Thyroid gland (tissue), 4 donors: ENCODE results near the gene NCOA3. TPM values are rescaled to one million over a fixed set of nuclear protein-coding genes. Genes with fewer than 3 reads are reported as not detected.
A peak's percentile ranks its signal among the peaks of the same experiment; 100 is the strongest.

Source experiments
- DNase-seq, 2 donors: peaks; one replicate each; pipeline ENCODE4 v3.0.0-alpha.2; 2019
- H3K27ac ChIP-seq, 3 donors: fragments of 200-600 bp; sonication (generic); 1 replicate in 2 of 3; 2 replicates in 1 of 3; pipeline ENCODE4 v1.5.1; 2016 to 2019; ENCODE audit warnings: mild to moderate bottlenecking in 1 of 3, moderate library complexity in 1 of 3
- H3K27me3 ChIP-seq: fragments of 200-600 bp; sonication (generic); one replicate; pipeline ENCODE4 v1.5.1; 2019
- H3K36me3 ChIP-seq, 2 donors: fragments of 200-600 bp; sonication (generic); one replicate each; pipeline ENCODE4 v1.5.1; 2016 to 2019
- H3K4me1 ChIP-seq, 2 donors: fragments of 200-600 bp; sonication (generic); one replicate each; pipeline ENCODE4 v1.5.1; 2017 to 2019
- H3K4me3 ChIP-seq, 3 donors: fragments of 200-600 bp; sonication (generic); replicated peaks in 1 of 3; 1 replicate in 2 of 3; 2 replicates in 1 of 3; pipeline ENCODE4 v1.5.1; 2016; ENCODE audit warnings: mild to moderate bottlenecking in 1 of 3
- H3K9me3 ChIP-seq: fragments of 200-600 bp; sonication (generic); one replicate; pipeline ENCODE4 v1.5.1; 2017
- CTCF ChIP-seq, 6 experiments: fragments of 200-600 bp in 3 of 6; fragments of 450-650 bp in 3 of 6; sonication (generic) in 3 of 6; IDR thresholded peaks; one replicate each; pipeline ENCODE4 v1.5.1; 2016 to 2019; ENCODE audit warnings: antibody characterized with exemption in 6 of 6, mild to moderate bottlenecking in 2 of 6, inconsistent platforms in 1 of 6, moderate library complexity in 1 of 6
- POLR2A ChIP-seq, 2 donors: fragments of 450-650 bp; IDR thresholded peaks; one replicate each; pipeline ENCODE4 v1.6.1; 2017; ENCODE audit warnings: antibody characterized with exemption in 2 of 2, mild to moderate bottlenecking in 2 of 2, moderate library complexity in 1 of 2
- WGBS, 2 donors: methylation state at CpG; one replicate each; pipeline ENCODE4 v1.1.5; 2017; 5-methylcytosine and 5-hydroxymethylcytosine counted together
- intact Hi-C: fragments of 100-400 bp; cut with DNase I; formaldehyde crosslinking; loops from one replicate; pipeline ENCODE4 v1.15.1; 2023
- total RNA-seq, 4 donors: library from RNA; depleted of rRNA; stranded (reverse); fragments of >200 nt; gene quantifications; one replicate each; pipeline ENCODE4 v1.2.3, GENCODE V29; 2016

NCOA3 gene
- total RNA-seq, 4 donors from 2014 or later, result 28.7 to 45.2 (median 36.8) TPM

- no peak for DNase-seq
- Histone ChIP-seq H3K27ac (no peak overlapping the region), H3K4me3 (no peak overlapping the region), H3K9me3 (no peaks in the 10 kb centered on the region), H3K36me3 (peaks cover 5 to 6% of the 10 kb centered on the region in 2 donors), H3K4me1 (peaks cover 0 to 8% of the 10 kb centered on the region in 2 donors), H3K27me3 (no peaks in the 10 kb centered on the region)
- TF ChIP-seq POLR2A (IDR thresholded peaks at IDR 0.05) (no peak), CTCF (IDR thresholded peaks at IDR 0.05) (no peak)
- intact Hi-C loops, result no loop called here
- WGBS, 2 donors, result 78 to 89% methylated on average over 13 to 15 of the region's 16 CpGs
Observed at GRCh38 chr20:47662483-47663353, 161.0 kb downstream of the NCOA3 start.

DNA sequence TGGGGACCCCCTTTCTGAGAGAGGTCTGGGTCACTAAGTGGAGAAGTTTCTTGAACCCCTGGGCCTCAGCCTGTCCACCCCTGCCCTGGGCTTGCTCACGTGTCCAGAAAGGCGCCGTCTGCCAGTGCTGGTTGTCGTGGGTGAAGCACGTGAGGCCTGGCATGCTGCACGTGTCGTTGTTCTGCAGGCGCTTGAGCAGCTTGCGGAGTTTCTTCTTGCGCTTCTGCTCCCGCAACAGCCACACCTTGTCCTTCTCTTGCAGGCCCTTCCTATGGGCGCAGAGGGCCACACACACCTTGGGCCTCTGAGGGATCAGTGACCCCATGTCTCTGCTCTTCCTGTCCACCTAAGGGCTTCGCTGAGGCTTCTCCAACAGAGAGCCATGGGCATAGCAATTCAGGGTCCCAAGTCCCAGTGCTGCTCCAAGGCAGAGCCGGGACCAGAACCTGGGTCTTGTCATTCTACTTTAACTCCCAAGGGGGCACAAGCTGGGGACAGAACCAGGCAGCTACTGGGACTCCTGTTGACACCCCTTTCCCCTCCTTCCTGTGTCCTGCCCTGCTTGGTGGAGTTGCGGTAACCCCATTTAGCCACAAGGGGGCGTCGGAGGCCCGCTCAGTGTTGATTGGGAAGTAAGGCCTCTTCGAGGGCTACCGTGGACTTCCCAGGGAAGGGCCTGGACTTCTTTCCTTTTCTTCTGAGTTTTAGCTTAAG lies 161.8 kb downstream of the NCOA3 start:
- H3K4me1 ChIP-seq, result peaks cover 0 to 8% of the 10 kb centered on the region in 2 donors
- no peaks in the 10 kb centered on the region for H3K27me3 ChIP-seq
- peaks cover 5 to 6% of the 10 kb centered on the region in 2 donors for H3K36me3 ChIP-seq
- WGBS, 2 donors, result 33 to 43% methylated on average over 10 to 20 of the region's 20 CpGs
- peak; percentile 68 to 80 for DNase-seq
- intact Hi-C loops, result no loop called here
- H3K9me3 ChIP-seq, result no peaks in the 10 kb centered on the region
- TF ChIP-seq CTCF (IDR thresholded peaks at IDR 0.05), result peak; percentile 81 to 98 (median 88)
- no peak for TF ChIP-seq POLR2A (IDR thresholded peaks at IDR 0.05)
- H3K4me3 ChIP-seq, result no peak overlapping the region
- H3K27ac ChIP-seq, result no peak overlapping the region

DNA sequence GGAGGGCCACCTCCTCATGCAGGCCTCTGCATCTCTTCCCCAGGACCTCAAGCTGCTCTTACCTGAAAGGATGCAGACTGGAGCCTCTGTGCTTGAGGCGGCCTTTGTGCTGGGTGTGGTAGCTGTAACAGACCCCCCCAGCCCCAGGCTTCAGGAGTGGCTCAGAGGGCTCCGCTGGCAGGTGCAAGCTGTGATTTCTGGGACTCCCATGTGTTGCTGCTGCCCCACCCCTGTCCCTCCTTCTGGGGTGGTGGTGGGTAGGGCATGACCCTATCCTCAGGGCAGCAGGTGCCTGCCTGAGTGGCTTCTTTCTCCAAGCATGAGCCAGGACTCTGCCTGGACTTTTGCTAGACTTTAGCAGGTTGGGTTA lies 162.4 kb downstream of the NCOA3 start:
- intact Hi-C loops, result no loop called here
- 100% methylated on average over 1 of the region's 2 CpGs for WGBS, 2 donors
- peaks cover 4 to 5% of the 10 kb centered on the region in 2 donors for H3K36me3 ChIP-seq
- no peak overlapping the region for H3K27ac ChIP-seq
- no peak overlapping the region for H3K4me3 ChIP-seq
- no peak for DNase-seq
- peaks cover 0 to 8% of the 10 kb centered on the region in 2 donors for H3K4me1 ChIP-seq
- TF ChIP-seq POLR2A (IDR thresholded peaks at IDR 0.05) (no peak), CTCF (IDR thresholded peaks at IDR 0.05) (peak in 2 of 6 experiments; percentile 2 to 11)
- H3K9me3 ChIP-seq, result no peaks in the 10 kb centered on the region
- no peaks in the 10 kb centered on the region for H3K27me3 ChIP-seq

- 92 to 95% methylated on average over 12 of the region's 12 CpGs for WGBS, 2 donors
- peaks cover 0 to 8% of the 10 kb centered on the region in 2 donors for H3K4me1 ChIP-seq
- TF ChIP-seq POLR2A (IDR thresholded peaks at IDR 0.05) (no peak), CTCF (IDR thresholded peaks at IDR 0.05) (no peak)
- H3K9me3 ChIP-seq, result no peaks in the 10 kb centered on the region
- no peak for DNase-seq
- H3K27me3 ChIP-seq, result no peaks in the 10 kb centered on the region
- peaks cover 0 to 5% of the 10 kb centered on the region in 2 donors for H3K36me3 ChIP-seq
- no peak overlapping the region for H3K4me3 ChIP-seq
- H3K27ac ChIP-seq, result no peak overlapping the region
- intact Hi-C loops, result loop anchor here (5.0 kb wide), 1 partner anchor 958 kb away; no protein-coding TSS in a partner anchor
Observed at GRCh38 chr20:47664744-47665143, 163.1 kb downstream of the NCOA3 start.
